ENCODE data around the gene DPYD.

DNA sequence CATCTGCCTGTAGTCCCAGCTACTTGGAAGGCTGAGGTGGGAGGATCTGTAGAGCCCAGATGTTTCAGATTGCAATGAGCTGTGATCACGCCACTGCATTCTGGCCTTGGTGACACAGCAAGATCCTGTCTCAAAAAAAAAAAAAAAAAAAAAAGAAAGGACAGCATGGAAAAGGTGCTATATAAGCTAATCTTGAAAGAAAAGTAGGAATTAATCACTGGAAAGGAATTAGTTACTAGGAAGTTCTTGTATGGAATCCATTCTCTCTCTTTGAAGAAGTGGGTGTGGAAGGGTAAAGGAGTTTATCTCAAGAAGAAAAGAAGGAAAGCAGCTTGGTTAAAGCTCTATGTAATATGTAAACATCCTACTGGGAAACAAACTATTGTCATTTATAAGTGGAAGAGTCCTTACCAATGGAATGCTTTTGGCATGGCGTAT lies 339.2 kb downstream of the DPYD start:
- TF ChIP-seq, protein P1, sequence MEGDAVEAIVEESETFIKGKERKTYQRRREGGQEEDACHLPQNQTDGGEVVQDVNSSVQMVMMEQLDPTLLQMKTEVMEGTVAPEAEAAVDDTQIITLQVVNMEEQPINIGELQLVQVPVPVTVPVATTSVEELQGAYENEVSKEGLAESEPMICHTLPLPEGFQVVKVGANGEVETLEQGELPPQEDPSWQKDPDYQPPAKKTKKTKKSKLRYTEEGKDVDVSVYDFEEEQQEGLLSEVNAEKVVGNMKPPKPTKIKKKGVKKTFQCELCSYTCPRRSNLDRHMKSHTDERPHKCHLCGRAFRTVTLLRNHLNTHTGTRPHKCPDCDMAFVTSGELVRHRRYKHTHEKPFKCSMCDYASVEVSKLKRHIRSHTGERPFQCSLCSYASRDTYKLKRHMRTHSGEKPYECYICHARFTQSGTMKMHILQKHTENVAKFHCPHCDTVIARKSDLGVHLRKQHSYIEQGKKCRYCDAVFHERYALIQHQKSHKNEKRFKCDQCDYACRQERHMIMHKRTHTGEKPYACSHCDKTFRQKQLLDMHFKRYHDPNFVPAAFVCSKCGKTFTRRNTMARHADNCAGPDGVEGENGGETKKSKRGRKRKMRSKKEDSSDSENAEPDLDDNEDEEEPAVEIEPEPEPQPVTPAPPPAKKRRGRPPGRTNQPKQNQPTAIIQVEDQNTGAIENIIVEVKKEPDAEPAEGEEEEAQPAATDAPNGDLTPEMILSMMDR (conservative IDR thresholded peaks at IDR 0.05) = no peak
- no peak for TF ChIP-seq ZFX (IDR thresholded peaks at IDR 0.05)

Measured in C4-2B (cell line).